Midbrain (tissue), 1 donor: ENCODE results near the gene HELZ.
"Not testable (repeated sequence)": the region's sequence is repeated elsewhere in the genome, so short reads cannot be mapped to it uniquely, and the experiment has no call there.

Experiments used
- DNase-seq: peaks from one replicate; lab custom pipeline; 2025; lab: John Stamatoyannopoulos, UW

Gene HELZ

DNA sequence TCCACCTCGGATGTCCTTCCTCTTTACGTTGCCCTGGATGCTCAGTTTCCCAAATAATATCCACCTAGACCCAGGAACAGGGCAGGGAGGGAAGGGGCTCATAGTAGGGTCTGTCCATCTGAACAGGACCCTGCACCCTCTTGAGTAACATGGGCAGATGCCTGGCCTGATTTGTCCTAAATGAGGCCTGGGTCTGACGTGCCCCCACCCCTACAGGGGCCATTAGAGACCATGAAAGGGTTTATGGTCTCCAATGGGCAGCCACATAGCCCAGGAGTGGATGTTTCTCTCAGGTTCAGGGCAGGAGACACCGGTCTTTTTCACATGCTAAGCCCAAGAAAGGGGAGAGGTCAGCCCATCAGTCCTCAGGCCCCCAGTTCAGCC, 193.8 kb downstream of the HELZ start:
- DNase-seq: no peak

DNA sequence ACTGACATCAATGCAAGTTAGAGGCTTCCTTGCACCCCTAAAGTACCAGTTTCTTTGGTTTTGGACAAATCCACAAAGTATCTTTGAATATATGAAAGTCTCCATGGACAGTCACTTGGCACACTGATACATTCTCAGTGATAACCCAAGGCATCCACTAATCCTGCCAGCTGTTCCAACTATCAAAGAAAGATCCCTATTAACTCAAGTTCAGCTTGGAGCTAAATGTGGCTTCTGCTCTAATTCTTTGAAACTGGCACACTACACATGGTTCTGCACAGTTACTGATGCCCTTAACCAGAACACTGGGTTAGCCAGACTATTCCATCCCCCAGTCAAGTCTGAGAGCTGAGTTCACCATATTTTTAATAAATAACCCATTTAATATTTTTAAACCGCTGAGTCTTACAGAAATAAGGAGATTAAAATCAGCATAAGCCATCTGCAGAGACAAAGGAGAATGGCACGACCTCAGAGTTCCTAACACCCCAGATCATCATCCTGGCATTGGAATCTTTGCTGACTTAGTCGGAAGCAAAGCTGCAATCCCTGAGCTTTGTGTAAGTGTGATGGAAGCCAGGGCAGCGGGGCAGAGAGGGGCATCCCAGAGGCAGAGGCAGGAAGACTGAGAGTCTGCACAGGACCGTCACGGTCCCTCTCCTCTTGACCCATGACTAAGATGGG, 194.4 kb downstream of the HELZ start:
- no peak for DNase-seq

DNA sequence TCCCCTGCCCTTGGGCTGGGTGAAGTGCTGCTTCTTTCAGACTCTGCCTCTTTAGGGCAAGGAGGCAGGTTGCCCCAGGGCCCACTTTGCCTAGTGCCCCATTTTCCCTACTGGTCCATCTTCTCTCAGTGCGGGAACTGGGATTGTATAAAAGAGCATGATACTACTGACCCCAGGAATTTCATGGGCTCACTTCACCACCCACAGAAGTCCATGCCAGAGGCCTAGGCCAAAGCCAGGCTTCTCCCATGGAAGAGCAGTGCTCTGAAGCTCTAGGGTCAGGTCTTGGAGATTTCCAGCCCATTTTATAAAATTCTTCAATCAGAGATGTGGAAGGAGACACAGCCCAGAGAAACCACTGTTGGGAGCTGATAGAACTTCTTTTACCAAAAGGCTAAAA, 194.9 kb downstream of the HELZ start:
- no peak for DNase-seq

DNA sequence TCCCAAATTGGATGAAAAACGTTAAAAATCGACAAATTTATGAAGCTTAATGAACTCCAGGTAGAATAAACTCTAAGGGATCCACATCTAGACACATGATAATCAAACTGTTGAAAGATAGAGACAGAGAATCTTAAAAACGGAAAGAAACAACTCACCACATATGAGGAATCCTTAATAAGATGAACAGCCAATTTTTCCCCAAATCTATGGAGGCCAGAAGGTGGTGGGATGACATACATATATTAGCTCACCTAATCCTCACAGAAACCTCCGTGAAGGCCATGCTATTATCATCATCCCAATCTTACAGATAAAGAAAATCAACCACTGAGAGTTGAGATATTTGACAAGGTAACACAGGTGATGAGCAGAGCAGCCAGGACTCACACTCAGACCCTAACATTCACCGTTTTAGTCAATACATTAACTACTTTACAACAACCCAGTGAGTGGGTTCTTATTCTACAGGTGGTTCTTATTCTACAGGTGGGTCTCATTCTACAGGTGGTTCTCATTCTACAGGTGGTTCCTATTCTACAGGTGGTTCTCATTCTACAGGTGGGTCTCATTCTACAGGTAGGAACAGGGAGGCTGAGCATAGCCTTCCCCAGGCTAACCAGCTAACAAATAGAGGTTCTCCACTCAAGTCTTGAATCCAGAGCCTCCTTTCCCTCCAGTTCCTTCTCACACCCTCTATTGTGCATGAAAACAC, 195.8 kb downstream of the HELZ start:
- no peak for DNase-seq

DNA sequence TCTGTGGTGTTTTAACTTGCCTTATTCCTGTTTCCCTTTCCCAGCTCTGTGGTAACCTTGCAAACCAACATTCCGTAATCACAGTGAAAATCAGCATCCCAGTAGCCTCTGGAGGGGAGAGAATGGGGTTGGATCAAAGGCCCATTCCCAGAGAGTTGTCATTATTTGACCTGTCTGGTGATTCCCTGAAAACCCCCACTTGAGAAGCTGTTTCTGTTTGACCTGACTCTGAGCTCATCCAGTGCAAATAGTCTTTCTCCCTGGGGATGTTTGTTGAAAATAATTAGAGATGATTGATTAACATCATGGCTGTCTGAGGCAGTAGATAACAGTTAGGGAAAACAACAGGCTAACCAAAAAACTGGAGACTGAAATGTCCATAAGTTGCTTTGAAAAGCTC, 197.6 kb downstream of the HELZ start:
- DNase-seq: no peak

DNA sequence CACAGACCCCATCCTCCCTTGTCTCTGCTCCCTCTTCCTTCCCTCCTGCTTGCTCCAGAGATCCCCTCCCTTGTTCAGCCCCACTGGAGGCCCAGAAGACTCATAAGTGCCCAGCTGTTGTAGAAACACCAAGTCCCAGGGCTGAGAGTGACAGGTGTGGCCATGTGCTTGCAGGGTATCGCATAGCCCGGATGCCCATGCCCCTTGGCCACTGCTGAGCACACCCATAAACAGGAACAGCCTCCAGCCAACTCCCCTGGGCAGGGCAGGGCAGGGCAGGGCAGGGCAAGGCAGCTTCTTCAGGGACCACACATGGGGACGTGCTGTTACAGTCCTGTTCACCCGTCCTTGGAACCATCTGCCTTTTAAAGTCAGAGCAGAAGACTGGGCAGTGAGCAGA, 198.6 kb downstream of the HELZ start:
- no peak for DNase-seq

DNA sequence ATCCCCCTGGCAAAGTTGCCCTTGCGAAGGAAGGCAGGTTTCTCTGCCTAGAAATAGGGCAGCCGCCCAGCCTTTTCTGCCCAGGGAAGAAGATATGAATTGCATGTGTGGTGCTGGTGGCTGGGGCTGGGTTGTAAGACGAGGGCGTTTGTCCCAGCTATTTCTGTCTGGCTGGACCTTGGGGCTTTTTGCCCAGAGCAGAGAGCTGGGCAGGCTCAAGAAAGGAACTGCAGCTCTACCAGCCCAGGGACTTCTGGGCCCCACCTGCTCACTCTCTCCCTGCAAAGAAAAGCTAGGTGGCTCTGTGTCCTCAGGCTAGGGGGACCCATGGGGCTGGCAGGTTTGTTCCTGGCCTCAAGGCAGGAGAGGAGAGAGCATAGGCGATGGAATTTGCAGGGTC, 200.1 kb downstream of the HELZ start:
- no peak for DNase-seq

DNA sequence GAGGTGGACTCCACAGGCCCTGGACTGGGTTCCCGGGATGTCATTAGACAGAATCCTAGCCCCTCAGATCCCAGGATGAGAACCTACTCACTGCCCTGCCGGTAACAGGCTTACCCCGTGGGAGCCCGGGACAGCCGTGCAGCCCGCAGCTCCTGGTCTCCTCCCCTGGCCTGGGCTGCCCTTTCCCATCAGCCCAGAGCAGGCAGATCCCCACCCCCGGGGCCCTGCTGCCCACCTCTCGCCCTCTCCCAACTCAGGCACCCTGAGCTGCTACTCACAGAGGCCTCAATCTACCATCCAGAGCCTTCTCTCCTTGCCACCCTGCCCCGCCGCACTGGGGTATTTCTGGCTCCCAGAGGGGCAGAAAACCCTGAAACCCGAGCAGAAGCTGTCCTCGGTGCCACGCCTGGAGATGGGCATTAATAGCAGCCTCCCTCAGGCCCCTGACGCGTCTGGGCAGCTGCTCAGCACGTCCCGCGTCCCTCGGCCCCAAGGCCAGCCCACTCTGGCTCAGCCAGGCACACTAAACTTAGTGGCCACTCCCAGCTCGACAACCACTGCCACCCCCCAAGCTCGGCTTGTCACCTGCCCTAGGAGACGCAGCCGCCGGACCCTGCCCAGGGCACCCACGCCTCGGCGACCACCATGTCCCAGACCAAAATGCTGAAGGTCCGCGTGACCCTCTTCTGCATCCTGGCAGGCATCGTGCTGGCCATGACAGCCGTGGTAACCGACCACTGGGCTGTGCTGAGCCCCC, 200.8 kb downstream of the HELZ start, which contains the start of gene CACNG1:
Gene CACNG1 (plus strand): TSS at position 539 of the 757 bp plus-strand sequence. CDS start 107 bp downstream, at position 646.
- no peak for DNase-seq

DNA sequence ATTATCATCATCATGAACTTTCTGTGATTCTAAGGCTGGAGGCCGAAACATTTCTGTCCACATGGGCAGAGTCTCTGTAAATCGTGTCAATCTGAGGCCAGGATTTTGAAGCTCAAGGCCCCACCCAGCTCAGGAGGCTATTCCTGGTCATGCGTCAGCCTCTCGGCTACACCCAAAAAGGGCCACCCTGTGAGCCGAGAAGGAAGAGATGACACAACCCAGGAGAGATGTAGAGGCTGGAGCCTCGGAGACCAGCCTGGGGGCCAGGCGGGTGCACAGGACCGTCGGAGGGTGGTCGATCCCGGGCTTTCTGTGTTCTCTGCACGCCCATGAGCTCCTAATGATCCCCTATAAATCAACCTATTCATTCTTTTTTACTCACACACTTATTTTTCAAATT, 201.7 kb downstream of the HELZ start:
- no peak for DNase-seq

DNA sequence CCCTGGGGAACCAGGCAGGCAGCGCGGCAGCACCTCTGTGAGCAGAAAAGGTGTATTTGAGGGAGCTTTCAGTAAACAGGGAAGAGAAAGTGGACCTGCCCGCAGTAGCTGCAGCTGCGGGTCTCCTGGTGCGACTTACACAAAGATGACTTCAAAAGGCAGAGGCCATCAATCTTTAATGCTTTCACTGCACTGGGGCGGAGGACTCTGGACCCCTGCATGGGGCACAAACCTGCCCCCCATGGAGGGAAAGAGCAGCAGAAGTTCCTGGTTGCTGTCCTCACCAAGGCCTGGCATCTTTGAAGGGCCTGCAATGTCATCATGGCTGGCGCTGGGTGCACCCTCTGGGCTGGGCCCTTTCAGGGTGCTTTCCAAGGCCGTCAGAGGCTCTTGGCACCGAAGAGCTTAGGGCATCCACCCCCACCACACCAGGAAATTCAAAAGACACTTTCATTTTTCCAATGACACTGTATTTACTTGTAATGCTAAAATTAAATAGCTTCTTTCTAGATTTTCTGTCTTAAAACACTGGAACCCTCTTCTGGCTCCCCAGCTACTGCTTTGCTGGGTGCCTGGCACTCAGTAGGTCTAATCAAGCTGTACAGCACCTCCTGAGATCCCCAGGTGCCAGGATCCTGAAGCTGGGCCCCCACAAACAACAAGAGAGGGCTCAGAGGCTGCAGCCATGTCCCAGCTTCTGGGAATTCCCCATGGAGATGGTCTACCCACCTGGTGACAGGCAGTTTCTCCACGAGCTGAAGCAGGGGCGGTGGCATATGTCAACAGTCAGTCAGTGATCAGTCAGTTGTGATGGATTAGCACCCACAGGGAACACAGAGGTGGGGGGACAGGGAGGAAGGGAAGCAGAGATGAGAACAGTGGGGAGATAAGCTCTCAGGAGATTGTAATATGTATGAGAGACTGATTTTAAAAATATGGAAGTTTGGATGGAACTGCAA, 202.8 kb downstream of the HELZ start:
- DNase-seq: no peak

DNA sequence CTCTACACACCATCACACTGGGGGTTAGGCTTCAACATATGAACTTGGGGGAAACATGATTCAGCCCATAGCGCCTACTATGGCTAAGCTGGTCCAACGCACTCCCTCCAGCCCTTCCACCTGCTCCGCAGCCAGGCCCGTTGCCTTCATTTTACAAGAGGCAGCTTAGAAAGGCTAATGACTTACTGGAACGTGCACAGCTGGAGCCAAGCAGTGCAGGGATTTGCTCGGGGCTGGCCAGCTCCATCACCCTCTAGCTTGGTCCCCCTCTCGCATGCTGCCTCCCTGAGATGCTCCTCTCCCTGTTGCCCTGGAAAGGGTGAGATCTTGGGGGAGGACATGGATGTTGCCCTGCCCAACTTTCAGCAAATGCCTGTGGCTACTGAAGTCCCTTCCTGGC, 203.5 kb downstream of the HELZ start:
- no peak for DNase-seq

DNA sequence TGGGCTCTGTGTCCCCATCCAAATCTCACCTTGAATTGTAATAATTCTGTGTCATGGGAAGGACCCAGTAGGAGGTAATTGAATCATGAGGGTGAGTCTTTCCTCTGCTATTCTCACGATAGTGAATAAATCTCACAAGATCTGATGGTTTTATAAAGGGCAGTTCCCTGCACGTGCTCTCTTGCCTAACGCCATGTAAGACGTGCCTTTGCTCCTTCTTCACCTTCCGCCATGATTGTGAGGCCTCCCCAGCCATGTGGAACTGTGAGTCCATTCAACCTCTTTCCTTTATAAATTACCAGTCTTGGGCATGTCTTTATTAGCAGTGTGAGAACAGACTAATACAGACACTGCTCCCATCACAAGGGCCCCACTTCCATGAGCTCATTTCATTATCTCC, 203.9 kb downstream of the HELZ start:
- DNase-seq: not testable (repeated sequence)

DNA sequence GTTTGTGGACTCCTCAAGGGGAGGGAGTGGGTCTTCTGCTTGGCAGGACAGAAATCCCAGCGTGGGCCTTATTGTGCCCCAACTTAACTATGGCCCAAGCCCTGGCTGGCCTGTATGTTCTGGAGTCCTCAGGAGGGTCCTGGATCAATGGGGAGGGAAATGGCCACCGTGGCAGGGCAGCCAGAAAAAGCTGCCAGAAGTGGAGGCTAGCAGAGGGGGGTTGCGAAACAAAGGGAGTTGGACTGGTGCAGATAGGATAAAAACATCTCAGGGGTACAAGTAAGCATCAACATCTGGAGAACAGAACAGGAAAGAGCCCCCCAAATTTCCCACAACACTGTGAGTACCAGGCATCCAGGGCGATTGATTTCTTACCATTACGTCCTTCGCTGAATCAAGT, 204.3 kb downstream of the HELZ start:
- DNase-seq: no peak

DNA sequence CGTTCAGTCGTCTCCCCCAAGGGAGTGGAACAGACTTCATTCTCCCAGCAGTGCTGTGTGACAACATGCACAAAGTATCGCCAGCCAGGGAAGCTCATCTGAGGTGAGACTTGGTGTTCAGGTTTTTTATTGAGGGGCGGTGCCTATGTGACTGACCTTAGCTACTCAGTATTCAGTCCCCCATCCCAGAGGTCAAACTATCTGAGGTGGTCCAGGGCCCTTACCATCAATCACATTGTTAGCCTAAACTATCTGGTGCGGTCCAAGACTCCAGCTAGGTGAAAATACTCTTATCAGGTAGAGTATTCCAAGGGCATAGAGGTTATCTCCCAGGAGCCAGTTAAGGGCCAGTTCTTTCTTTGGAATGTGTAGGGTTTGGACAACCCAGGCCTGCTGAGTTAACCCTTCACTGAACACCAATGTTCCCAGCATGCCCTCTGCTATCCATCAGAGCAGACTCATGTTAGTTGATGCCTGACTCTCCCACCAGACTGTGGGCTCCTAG, 206.1 kb downstream of the HELZ start:
- no peak for DNase-seq

DNA sequence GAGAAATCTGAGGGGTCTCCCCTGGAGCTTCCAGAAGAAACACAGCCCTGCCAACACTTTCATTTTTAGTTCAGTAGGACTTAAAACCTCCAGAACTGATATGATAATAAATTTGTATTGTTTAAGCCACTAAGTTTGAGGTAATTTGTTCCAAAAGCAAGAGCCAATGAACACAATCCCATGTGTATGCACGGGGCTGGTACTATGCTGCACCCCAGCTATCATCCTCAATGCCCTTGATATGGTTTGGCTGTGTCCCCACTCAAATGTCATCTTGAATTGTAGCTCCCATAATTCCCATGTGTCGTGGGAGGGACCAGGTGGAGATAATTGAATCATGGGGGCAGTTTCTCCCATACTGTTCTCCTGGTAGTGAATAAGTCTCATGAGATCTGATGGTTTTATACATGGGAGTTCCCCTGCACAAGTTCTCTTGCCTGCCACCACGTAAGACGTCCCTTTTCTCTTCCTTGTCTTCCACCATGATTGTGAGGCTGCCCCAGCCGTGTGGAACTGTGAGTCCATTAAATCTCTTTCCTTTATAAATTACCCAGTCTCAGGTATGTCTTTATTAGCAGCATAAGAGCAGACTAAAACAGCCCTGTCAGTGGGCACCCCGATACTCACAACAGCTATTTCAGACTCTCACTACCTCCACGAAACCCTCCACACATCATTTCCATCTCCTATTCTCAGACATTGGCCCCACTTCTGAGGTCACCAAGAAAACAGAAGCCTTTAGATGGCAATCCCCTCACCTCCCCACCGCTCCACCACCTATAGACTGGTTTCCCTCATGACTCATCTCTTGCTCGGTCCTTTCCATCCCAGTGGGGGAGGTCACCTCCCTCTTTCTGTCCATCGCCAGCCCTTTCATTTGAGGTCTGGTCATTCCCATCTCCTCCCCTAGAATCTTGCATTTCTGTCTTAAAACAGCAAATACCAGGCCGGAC, 209.6 kb downstream of the HELZ start:
- DNase-seq: no peak

DNA sequence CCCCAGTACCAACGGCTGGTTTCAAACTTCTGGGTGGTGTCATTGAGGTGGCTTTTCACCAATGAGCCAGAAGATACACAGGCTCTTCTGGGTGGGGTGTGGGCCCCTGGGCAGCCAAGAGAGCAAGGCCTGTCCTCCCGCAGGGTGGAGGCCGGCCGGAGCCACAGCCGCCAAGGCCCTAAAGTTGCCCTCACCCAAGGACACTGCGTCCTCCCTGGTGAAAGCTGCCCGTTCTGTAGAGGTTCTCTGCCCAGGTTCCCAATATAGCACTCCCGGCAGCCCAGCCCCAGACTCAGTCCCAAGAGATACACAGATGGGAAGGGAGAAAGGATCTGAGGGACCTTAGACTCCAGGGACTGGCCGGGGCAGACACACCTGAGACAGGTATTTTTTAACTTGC, 211.4 kb downstream of the HELZ start:
- no peak for DNase-seq

DNA sequence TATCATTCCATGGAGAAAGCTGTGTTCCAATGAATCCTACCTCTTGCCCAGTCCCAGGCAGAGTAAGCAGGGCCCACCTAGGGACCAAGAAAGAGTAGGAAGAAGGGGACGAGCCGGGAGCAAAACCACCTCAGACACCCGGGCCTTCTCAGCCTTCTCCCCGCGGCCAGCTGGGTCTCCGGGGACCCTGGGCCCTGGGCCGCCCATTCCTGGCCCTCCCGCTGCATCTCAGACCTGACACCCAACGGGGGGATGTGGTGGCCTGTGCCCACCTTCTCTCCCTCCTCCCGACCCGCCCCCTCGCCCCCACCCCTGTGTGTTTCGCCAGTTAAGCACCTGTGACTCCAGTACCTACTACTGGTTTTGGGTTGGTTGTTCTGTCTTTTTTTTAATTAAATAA, 212.0 kb downstream of the HELZ start:
- no peak for DNase-seq

DNA sequence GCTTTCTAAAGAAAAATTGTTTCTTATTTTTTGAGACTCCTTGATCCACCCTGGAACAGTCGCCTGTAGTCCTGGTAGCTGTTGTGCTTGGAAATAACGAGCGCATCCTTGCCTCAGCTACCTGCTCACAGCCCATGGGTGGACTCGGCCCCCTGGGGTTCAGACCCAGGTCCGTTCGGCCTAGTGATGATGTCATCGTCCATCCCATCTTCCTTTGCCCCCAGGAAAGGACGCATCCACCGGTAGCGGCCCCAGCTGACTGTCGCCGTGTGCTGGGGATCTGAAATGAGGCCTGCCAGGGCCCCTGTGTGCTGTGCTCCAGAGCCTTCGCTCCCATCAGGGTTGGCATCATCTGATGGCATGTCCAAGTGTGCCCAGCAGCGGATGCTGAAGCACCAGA, 212.6 kb downstream of the HELZ start:
- DNase-seq: no peak

DNA sequence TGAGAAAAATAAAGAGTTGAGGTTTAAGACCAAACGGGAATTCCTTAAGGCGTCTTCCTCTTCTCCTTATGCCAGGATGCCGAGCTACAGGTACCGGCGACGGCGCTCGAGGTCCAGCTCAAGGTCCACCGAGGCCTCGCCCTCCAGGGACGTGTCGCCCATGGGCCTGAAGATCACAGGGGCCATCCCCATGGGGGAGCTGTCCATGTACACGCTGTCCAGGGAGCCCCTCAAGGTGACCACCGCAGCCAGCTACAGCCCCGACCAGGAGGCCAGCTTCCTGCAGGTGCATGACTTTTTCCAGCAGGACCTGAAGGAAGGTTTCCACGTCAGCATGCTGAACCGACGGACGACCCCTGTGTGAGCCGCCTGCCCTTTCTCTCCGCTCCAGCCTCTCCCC, 214.4 kb downstream of the HELZ start:
- DNase-seq: no peak

DNA sequence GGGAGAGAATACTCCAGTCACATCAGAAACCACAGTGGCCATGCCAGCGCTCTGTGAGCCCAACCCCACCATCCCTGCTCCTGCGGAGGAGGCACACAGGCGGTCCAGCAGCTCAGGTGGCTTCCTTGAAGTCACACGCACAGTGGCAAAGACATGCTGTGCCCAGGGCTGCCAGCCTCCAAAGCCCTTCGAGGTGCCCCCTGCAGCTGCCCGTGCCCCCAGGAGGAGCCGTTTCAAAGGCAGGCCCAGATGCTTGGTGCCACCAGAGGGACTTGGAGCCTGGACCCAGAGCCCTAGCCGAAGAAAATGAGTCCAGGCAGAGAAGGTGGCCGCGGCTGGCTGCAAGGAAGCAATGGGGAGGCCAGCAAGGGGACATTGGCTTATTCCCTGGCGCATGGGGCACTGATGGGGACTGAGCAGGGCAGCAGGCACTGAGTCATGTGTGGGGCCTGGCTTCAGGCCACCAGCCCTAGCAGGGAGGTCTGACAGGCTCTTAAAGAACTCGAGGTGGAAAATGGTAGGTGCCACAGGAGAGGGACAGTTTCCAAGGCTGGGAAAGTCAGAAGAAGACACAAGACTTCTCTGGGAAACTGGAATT, 217.9 kb downstream of the HELZ start:
- no peak for DNase-seq
